K562 treated with DMSO at 1 percent for 4 hours (cell line): Measurements from ENCODE around the gene IRAK1BP1. TPM values are rescaled to one million over a fixed set of nuclear protein-coding genes. Genes with fewer than 3 reads are reported as not detected.

Experiments used
- total RNA-seq: library from RNA; unstranded; fragments of 300-600 nt; gene quantifications from 2 replicates; pipeline ENCODE4 v1.2.3, GENCODE V29; 2022; ENCODE audit not compliant: insufficient read depth

IRAK1BP1 gene, protein sequence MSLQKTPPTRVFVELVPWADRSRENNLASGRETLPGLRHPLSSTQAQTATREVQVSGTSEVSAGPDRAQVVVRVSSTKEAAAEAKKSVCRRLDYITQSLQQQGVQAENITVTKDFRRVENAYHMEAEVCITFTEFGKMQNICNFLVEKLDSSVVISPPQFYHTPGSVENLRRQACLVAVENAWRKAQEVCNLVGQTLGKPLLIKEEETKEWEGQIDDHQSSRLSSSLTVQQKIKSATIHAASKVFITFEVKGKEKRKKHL
- 0.51 and 2.1 TPM in 2 replicates for total RNA-seq

DNA sequence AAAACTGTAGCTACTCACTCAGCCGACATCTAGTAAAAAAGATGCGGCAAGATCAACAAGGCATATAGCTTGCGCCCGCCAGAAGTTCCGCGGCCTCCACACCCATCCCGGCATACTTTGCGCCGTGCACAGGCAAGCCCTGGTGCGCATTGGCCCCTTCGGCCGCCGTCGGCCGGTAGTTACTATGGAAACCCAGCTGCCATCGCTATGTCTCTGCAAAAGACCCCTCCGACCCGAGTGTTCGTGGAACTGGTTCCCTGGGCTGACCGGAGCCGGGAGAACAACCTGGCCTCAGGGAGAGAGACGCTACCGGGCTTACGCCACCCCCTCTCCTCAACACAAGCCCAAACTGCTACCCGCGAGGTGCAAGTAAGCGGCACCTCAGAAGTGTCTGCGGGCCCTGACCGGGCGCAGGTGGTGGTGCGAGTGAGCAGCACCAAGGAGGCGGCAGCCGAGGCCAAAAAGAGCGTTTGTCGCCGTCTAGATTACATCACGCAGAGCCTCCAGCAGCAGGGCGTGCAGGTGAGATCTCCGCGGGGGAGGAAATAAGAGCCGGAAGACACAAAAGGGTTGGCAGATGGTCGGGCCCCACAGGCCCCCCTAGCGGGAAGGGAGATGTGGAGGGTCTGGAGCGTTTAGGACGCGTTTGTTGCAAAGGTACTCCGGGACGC, at the start of gene IRAK1BP1:
TSS of gene IRAK1BP1 (plus strand) at position 182 of the 671 bp plus-strand sequence. CDS start at position 208, 26 bp downstream.

Other genes with a start within 250 kb of the IRAK1BP1 start
- gene PHIP, start 210.7 kb downstream of the IRAK1BP1 start, total RNA-seq: 7.5 and 10.3 TPM in 2 replicates